Activated CD4-positive, alpha-beta memory T cell treated with anti-CD3 and anti-CD28 coated beads, Interleukin-2, amount 10 ng/mL, durations not matched to agents 7 days and 5 days (primary cell): ENCODE data around the gene BMERB1. TPM values are rescaled to one million over a fixed set of nuclear protein-coding genes. Genes with fewer than 3 reads are reported as not detected.
"Not testable (repeated sequence)": the region's sequence is repeated elsewhere in the genome, so short reads cannot be mapped to it uniquely, and the experiment has no call there.

ENCODE experiments used
- CTCF ChIA-PET: fragments of 350-600 bp; sonication (Branson Sonifier 250); formaldehyde crosslinking; loops from one replicate; lab custom pipeline; 2021; ENCODE audit warnings: antibody characterized with exemption, inconsistent platforms; lab: Charles Lee
- POLR2A ChIA-PET: fragments of 350-600 bp; sonication (Branson Sonifier 250); formaldehyde crosslinking; loops from one replicate; lab custom pipeline; 2021; ENCODE audit warnings: antibody characterized with exemption; lab: Charles Lee
- DNase-seq: peaks from one replicate; pipeline ENCODE4 v3.0.0-alpha.2; 2020
- H3K27ac Mint-ChIP-seq: one replicate; pipeline ENCODE4 v1.8.0; 2021; ENCODE audit warnings: mild to moderate bottlenecking, mixed read lengths
- H3K27me3 Mint-ChIP-seq: one replicate; pipeline ENCODE4 v1.8.0; 2021; ENCODE audit warnings: mixed read lengths
- H3K36me3 Mint-ChIP-seq: one replicate; pipeline ENCODE4 v1.8.0; 2021; ENCODE audit warnings: low read depth, mixed read lengths
- H3K4me1 Mint-ChIP-seq: one replicate; pipeline ENCODE4 v1.8.0; 2021; ENCODE audit warnings: mixed read lengths
- H3K4me3 Mint-ChIP-seq: one replicate; pipeline ENCODE4 v1.8.0; 2021; ENCODE audit warnings: mild to moderate bottlenecking, mixed read lengths
- H3K9me3 Mint-ChIP-seq: one replicate; pipeline ENCODE4 v1.8.0; 2021; ENCODE audit warnings: mixed read lengths
- total RNA-seq, 2 experiments: library from RNA; stranded (reverse); gene quantifications; one replicate each; pipeline ENCODE4 v1.2.3, GENCODE V29; 2021

The BMERB1 gene
- total RNA-seq, 2 experiments from 2014 or later = 4.7 to 6.4 TPM

DNA sequence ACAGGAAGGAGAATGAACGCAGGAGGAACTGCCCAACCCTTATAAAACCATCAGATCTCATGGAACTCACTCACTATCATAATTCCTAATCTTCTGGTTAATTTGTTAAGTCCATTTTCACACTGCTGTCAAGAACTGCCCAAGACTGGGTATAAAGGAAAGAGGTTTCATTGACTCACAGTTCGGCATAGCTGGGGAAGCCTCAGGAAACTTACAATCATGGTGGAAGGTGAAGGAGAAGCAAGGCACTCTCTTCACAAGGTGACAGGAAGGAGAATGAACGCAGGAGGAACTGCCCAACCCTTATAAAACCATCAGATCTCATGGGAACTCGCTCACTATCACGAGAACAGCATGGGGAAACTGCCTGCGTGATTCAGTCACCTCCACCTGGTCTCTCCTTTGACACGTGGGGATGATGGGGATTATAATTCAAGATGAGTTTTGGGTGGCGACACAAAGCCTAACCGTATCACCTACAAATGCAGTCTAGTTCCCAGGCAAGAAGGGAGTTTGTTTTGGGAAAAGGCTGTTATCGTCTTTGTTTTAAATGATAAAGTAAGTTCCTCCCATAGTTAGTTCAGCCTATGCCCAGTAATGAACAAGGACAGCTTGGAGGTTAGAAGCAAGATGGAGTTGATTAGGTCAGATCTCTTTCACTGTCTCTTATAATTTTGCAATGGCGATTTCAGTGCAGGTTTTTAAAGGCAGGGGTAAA lies 139.7 kb downstream of the BMERB1 start:
- H3K9me3 Mint-ChIP-seq, H3K27me3 Mint-ChIP-seq, H3K4me3 Mint-ChIP-seq, CTCF ChIA-PET, H3K4me1 Mint-ChIP-seq, H3K27ac Mint-ChIP-seq, DNase-seq, H3K36me3 Mint-ChIP-seq, POLR2A ChIA-PET: not testable (repeated sequence)

DNA sequence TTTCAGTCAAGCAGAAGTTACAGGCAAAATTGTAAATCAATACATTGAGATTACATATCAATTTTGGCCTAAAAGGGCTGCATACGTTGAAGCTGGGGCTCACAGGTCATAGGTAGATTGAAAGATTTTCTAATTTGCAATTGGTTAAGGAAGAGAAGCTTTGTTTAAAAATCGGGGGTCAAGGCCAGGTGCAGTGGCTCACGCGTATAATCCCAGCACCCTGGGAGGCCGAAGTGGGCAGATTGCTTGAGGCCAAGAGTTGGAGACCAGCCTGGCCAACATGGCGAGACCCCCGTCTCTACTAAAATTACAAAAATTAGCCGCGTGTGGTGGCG lies 140.2 kb downstream of the BMERB1 start:
- DNase-seq = no peak
- no peak overlapping the region for H3K27ac Mint-ChIP-seq
- H3K9me3 Mint-ChIP-seq = peaks cover 6% of the 10 kb centered on the region
- no peaks in the 10 kb centered on the region for H3K27me3 Mint-ChIP-seq
- ChIA-PET POLR2A (no interaction called here), CTCF (no interaction called here)
- H3K4me1 Mint-ChIP-seq = peaks cover 1% of the 10 kb centered on the region
- peaks cover 3% of the 10 kb centered on the region for H3K36me3 Mint-ChIP-seq
- H3K4me3 Mint-ChIP-seq = no peak overlapping the region

DNA sequence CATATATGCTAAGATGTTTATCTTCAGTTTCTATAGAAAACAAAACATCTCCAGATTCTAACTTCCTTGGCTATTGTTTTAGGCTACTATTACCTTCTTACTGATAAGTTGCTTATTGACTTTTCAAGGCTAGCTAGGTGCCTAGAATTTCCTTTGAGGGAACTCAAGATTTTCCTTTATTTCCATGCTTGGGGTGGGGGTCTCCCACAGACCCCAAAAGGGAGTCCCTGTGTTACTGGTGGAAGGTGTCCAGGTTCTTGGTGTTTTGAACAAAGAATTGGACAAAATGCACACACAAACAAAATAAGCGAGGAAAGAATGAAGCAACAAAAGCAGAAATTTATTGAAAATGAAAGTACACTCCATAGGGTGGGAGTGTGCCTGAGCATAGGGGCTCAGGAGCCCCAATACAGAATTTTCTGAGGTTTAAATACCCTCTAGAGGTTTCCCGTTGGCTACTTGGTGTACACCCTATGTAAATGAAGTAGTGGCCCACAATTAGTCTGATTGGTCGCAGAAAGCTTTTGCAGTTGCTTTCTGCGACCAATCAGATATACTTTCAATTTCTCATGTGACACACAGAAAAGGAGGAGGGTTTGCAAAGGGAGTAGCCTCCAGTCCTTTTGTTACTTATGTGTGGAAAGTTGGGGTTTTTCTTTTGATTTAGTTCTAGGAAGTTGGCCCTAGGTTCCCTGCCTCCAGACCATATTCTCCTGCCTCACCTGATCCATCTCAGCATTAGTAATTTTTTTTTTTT lies 141.1 kb downstream of the BMERB1 start:
- DNase-seq = no peak
- Mint-ChIP-seq H3K4me3 (no peak overlapping the region), H3K36me3 (peaks cover 2% of the 10 kb centered on the region), H3K27ac (no peak overlapping the region), H3K4me1 (peaks cover 1% of the 10 kb centered on the region), H3K27me3 (no peaks in the 10 kb centered on the region), H3K9me3 (peaks cover 6% of the 10 kb centered on the region)
- ChIA-PET CTCF (no interaction called here), POLR2A (no interaction called here)

DNA sequence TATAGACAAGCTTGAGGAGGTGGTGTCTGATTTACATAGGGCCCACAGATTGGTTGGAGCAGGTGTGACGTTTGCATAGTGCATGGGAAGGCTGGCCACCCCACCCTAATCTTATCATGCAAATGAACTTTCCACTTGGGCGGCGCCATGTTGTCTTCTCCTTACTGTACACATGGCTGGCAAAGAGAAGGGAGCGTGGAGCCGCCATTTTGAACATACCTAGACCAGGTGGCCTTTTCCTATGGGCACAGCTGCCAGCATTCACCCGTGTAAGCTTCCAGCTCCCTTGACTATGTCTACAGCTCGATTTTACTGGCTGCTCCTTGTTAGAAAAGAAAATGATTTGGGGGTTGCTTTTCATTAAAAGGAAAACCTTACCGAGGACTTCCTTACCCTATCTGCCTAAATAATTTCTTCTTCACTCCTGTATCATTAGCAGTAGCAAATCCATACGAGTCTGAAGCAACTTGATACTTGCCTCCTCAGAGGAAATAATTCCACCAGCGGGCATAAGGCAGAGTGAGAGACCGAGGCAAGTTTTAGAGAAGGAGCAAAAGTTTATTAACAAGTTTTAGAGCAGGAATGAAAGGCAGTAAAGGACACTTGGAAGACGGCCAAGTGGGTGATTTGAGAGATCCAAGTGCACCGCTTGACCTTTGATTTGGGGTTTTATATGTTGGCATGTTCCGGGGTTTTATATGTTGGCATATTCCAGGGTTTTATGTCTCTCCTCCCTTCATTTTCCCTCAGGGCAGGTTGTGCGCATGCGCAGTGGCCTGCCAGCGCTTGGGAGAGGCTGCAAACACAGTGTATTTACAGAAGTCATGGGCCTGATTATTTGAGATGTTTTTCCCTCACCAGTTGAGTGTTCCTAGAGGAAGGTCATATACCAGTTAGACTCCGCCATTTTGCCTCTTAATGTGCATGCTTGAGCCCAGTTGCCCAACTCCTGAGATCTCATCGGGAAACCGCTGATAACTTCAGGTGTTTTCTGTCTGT lies 142.9 kb downstream of the BMERB1 start:
- Mint-ChIP-seq H3K36me3 (peaks cover 2% of the 10 kb centered on the region), H3K9me3 (peaks cover 6% of the 10 kb centered on the region), H3K4me3 (no peak overlapping the region), H3K4me1 (peaks cover 6% of the 10 kb centered on the region), H3K27me3 (no peaks in the 10 kb centered on the region), H3K27ac (no peak overlapping the region)
- no peak for DNase-seq
- ChIA-PET POLR2A (no interaction called here), CTCF (no interaction called here)

DNA sequence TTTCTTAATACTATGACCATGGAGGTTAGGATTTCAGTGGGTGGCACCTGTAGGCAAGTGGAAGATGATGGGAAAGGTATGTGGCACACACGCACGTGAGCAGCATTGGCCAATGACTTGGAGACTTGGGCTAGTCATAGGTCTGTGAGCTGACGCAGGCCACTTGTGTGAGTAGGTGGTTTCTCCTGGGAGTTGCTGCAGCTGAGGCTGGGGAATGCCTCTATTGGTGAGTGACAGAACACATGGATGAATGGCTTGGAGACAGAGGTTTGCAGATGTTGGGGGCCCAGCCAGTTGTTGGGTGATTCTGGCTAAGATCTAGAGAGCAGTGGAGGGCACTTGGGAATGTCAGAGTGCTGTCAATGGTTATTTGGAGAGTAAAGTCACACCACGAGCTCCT lies 144.4 kb downstream of the BMERB1 start:
- Mint-ChIP-seq H3K27ac (no peak overlapping the region), H3K36me3 (peaks cover 3% of the 10 kb centered on the region)

DNA sequence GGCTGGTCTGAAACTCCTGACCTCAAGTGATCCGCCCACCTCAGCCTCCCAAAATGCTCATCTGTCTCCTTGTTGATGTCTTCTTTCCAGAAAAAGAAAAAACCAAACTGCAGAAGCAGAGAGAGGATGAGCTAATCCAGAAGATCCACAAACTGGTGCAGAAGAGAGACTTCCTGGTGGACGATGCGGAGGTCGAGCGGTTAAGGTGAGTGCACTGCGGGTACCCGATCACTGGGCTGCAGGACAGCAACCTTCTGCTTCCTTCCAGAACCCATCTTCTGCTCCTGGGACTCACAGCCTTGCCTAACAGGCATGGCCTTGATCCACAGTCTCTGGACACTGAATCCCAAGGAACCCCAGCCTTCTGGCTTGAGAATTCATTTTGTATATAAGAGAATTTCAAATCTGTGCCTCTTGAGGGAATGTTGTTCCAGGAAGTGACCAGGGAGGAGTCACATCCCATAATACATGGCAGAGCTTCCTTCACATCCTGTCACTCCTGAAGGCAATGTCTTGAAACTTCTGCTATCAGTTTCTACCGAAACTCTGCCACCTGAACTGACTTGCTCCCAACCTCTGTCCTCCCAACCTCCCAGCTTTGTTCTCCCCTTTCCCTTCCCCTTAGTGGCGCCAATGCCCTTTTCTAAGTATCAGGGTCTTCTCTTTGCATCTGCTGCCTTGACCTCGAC lies 146.9 kb downstream of the BMERB1 start:
- Mint-ChIP-seq H3K36me3 (peaks cover 15% of the 10 kb centered on the region), H3K27ac (no peak overlapping the region), H3K4me1 (peaks cover 7% of the 10 kb centered on the region), H3K27me3 (no peaks in the 10 kb centered on the region), H3K4me3 (no peak overlapping the region), H3K9me3 (peaks cover 16% of the 10 kb centered on the region)
- POLR2A ChIA-PET = interaction anchor here (0.6 to 1.4 kb wide), 2 partner anchors 9 kb away, joined by 3 read pairs; no protein-coding TSS in a partner anchor
- CTCF ChIA-PET = interaction anchor here (0.7 to 1.2 kb wide), 2 partner anchors 9 to 243 kb away, joined by 3 to 4 read pairs; no protein-coding TSS in a partner anchor
- no peak for DNase-seq

More for the DNA sequence above, 144.4 kb downstream of the BMERB1 start:
- peaks cover 6% of the 10 kb centered on the region for H3K9me3 Mint-ChIP-seq
- H3K4me3 Mint-ChIP-seq = no peak overlapping the region
- H3K4me1 Mint-ChIP-seq = peaks cover 8% of the 10 kb centered on the region
- ChIA-PET CTCF (no interaction called here), POLR2A (no interaction called here)
- H3K27me3 Mint-ChIP-seq = no peaks in the 10 kb centered on the region
- no peak for DNase-seq

DNA sequence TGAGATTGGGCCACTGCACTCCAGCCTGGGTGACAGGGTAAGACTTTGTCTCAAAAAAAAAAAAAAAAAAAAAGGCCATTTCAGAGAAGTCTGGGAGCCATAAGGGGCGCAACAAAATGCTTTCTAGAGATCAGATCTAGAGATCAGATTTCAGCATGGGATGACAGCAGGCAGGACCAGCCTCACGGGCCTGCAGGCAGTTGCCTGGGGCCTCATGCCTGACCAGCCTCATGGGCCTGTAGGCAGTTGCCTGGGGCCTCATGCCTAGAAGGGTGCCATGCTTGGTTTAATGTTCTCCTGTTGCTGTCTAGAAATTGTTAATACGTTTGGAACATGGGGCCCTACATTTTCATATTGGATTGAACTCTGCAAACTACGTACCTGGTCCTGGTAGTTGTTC lies 149.1 kb downstream of the BMERB1 start:
- POLR2A ChIA-PET = no interaction called here
- Mint-ChIP-seq H3K4me1 (peaks cover 7% of the 10 kb centered on the region), H3K4me3 (no peak overlapping the region), H3K9me3 (peaks cover 22% of the 10 kb centered on the region), H3K27me3 (no peaks in the 10 kb centered on the region), H3K36me3 (peaks cover 37% of the 10 kb centered on the region), H3K27ac (no peak overlapping the region)
- CTCF ChIA-PET = no interaction called here
- no peak for DNase-seq

DNA sequence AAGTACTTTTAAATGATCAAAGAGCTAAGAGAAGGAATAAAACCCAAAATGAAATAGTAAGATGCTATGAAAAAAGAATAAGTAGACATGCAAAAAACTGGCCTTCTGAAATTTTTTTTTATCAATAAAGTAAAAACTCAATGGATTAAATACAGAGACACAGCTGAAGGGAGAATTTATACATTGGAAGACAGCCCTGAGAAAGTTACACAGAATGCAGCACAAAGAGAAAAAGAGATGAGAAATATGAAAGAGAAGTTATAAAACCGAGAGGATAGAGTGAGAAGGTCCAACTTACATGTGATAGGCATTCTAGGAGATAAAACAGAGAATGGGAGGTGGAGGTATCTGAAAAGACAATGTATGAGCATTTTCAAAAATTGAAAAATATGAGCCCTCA lies 151.6 kb downstream of the BMERB1 start:
- H3K36me3 Mint-ChIP-seq = peaks cover 50% of the 10 kb centered on the region
- ChIA-PET POLR2A (interaction anchor here (1.5 kb wide), 1 partner anchor 11 kb away, joined by 3 read pairs; no protein-coding TSS in a partner anchor), CTCF (no interaction called here)
- DNase-seq = no peak
- peaks cover 22% of the 10 kb centered on the region for H3K9me3 Mint-ChIP-seq
- peaks cover 24% of the 10 kb centered on the region for H3K4me1 Mint-ChIP-seq
- no peaks in the 10 kb centered on the region for H3K27me3 Mint-ChIP-seq
- no peak overlapping the region for H3K4me3 Mint-ChIP-seq
- H3K27ac Mint-ChIP-seq = no peak overlapping the region

DNA sequence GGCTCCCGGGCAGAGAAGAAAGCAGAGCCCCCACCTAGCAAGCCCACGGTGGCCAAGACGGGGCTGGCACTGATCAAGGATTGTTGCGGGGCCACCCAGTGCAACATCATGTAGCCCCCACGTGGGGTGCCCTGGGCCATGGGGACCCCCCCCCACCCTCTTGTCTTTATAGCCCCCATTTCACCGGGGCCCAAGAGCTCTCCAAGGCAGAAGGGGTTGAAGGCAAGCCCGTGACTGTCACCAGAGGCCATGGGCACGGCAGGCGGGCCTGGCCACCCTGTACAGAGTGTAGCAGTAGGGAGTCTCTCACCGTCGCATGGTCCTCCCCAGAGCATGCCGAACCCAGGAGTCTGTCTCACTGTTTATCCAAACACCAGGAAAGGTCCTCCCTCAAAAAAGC lies 152.3 kb downstream of the BMERB1 start:
- Mint-ChIP-seq H3K4me3 (no peak overlapping the region), H3K36me3 (peaks cover 50% of the 10 kb centered on the region), H3K4me1 (peaks cover 28% of the 10 kb centered on the region), H3K27me3 (no peaks in the 10 kb centered on the region), H3K9me3 (peaks cover 22% of the 10 kb centered on the region), H3K27ac (no peak overlapping the region)
- ChIA-PET CTCF (interaction anchor here (0.6 kb wide), 1 partner anchor 14 kb away, joined by 3 read pairs; no protein-coding TSS in a partner anchor), POLR2A (interaction anchor here (1.5 kb wide), 1 partner anchor 10 kb away, joined by 3 read pairs; no protein-coding TSS in a partner anchor)
- no peak for DNase-seq

DNA sequence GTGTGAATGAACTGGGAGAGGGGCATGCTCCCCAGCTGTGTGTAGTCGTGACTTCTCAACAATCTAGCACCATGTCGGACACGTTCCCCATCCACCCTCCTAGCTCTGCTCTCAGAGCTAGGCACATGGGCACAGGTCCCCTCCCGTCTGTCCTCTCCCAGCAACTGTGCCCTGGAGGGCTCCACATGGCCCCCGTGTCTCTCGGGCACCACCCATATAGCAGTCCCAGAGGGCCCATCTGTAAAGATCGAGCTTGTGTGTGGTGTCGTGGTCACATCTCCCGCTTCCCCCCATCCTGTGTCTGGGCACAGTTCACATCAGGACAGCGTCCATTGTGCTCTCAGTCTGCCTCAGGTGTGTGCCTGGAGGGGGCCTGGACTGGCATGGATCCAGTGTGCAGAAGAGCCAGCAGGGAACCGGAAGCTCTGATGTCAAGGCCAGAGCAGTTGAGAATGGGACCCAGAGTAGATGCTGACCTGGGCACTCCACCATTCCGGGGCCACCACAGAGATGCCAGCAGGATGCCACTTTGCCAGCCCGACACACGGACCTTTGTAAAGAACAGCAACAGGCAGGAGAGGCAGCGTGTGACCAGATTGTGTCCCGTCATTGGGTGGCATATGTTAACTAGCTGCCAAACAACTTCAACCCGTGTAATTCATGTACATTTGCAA lies 152.9 kb downstream of the BMERB1 start:
- ChIA-PET CTCF (interaction anchor here (0.6 kb wide), 1 partner anchor 13 kb away, joined by 3 read pairs; no protein-coding TSS in a partner anchor), POLR2A (interaction anchor here (1.5 kb wide), 1 partner anchor 10 kb away, joined by 3 read pairs; no protein-coding TSS in a partner anchor)
- H3K36me3 Mint-ChIP-seq = peaks cover 51% of the 10 kb centered on the region

DNA sequence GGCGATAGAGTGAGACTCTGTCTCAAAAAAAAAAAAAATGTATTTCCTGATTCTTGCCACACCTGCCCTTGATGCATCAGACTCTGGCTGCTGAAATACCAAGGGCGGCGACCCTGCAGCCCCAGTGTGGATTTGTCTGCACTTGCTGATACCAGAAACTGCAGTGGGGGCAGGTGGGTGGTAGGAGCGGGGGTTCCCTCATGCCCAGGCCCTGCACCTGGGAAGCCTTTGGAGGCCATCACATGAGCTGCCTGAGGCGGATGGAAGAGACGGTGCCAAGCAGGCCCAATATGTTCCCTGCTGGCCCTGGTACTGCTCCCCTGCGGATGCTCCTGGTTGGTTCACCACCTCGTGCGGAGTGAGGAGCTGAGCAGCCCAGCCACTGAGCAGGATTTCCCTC lies 157.9 kb downstream of the BMERB1 start:
- Mint-ChIP-seq H3K36me3 (peaks cover 63% of the 10 kb centered on the region), H3K27me3 (no peaks in the 10 kb centered on the region), H3K4me1 (peaks cover 52% of the 10 kb centered on the region), H3K27ac (peak overlapping the region; percentile 65), H3K4me3 (no peak overlapping the region), H3K9me3 (peaks cover 5% of the 10 kb centered on the region)
- CTCF ChIA-PET = no interaction called here
- POLR2A ChIA-PET = interaction anchor here (1.2 to 3.0 kb wide), 2 partner anchors 50 to 58 kb away, joined by 7 to 8 read pairs; partner anchors contain the start of gene MARF1
- DNase-seq = peak; percentile 28

More for the DNA sequence above, 152.9 kb downstream of the BMERB1 start:
- no peak overlapping the region for H3K27ac Mint-ChIP-seq
- DNase-seq = no peak
- no peak overlapping the region for H3K4me3 Mint-ChIP-seq
- H3K4me1 Mint-ChIP-seq = peaks cover 31% of the 10 kb centered on the region
- H3K9me3 Mint-ChIP-seq = peaks cover 22% of the 10 kb centered on the region
- no peaks in the 10 kb centered on the region for H3K27me3 Mint-ChIP-seq
